Spleen (tissue), 7 donors: ENCODE results near the gene ZMPSTE24.

ENCODE experiments used
- POLR2A ChIP-seq, 3 donors: fragments of 450-650 bp; IDR thresholded peaks; one replicate each; pipeline ENCODE4 v1.5.1; 2017; ENCODE audit warnings: antibody characterized with exemption in 3 of 3, mild to moderate bottlenecking in 1 of 3
- TF ChIP-seq, protein P1 (sequence below), 11 experiments: fragments of 200-600 bp in 7 of 11; fragments of 450-650 bp in 4 of 11; sonication (generic) in 4 of 11; IDR thresholded peaks in 8 of 11; conservative IDR thresholded peaks in 3 of 11; 1 replicate in 7 of 11; 2 replicates in 4 of 11; pipeline versions ENCODE4 v1.4.0 to v1.8.0; 2016 to 2021; ENCODE audit warnings: antibody characterized with exemption in 11 of 11, inconsistent platforms in 4 of 11, mild to moderate bottlenecking in 1 of 11
- donor health status: DM: no; HTN: no; CAD: no; lungs with moderate emphysema.
- donor health status: DM: no; HTN: no; CAD: no.
- donor health status: DM: no; HTN: no; CAD: no.

- TF ChIP-seq, protein P1, sequence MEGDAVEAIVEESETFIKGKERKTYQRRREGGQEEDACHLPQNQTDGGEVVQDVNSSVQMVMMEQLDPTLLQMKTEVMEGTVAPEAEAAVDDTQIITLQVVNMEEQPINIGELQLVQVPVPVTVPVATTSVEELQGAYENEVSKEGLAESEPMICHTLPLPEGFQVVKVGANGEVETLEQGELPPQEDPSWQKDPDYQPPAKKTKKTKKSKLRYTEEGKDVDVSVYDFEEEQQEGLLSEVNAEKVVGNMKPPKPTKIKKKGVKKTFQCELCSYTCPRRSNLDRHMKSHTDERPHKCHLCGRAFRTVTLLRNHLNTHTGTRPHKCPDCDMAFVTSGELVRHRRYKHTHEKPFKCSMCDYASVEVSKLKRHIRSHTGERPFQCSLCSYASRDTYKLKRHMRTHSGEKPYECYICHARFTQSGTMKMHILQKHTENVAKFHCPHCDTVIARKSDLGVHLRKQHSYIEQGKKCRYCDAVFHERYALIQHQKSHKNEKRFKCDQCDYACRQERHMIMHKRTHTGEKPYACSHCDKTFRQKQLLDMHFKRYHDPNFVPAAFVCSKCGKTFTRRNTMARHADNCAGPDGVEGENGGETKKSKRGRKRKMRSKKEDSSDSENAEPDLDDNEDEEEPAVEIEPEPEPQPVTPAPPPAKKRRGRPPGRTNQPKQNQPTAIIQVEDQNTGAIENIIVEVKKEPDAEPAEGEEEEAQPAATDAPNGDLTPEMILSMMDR (IDR thresholded peaks at IDR 0.05 in 8 of 11, conservative IDR thresholded peaks at IDR 0.05 in 3 of 11): no peak
- no peak for TF ChIP-seq POLR2A (IDR thresholded peaks at IDR 0.05)
Measured at GRCh38 chr1:40265298-40265697, 7.3 kb downstream of the ZMPSTE24 start.
